ELF-1 (cell line): ENCODE data around the gene TRMT10B.
"Not testable (repeated sequence)": the region's sequence is repeated elsewhere in the genome, so short reads cannot be mapped to it uniquely, and the experiment has no call there.

Experiments used
- DNase-seq: peaks from one replicate; pipeline ENCODE4 v3.0.0-alpha.2; 2016; ENCODE audit warnings: low read depth, low spot score

Gene TRMT10B

DNA sequence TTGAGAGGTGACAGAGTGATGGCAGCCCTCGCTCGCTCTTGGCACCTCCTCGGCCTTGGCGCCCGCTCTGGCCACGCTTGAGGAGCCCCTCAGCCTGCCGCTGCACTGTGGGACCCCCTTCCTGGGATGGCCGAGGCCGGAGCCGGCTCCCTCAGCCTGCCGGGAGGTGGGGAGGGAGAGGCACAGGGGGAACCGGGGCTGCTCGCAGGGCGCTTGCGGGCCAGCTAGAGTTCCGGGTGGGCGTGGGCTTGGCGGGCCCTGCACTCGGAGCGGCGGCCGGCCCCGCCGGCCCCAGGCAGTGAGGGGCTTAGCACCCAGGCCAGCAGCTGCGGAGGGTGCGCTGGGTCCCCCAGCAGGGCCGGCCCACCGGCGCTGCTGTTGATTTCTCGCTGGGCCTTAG, 1.9 kb upstream of the TRMT10B start:
- not testable (repeated sequence) for DNase-seq

- not testable (repeated sequence) for DNase-seq
Observed at GRCh38 chr9:37752112-37752511, 1.5 kb upstream of the TRMT10B start.

- DNase-seq: no peak
Observed at GRCh38 chr9:37752642-37753488, 740 bp upstream of the TRMT10B start.

DNA sequence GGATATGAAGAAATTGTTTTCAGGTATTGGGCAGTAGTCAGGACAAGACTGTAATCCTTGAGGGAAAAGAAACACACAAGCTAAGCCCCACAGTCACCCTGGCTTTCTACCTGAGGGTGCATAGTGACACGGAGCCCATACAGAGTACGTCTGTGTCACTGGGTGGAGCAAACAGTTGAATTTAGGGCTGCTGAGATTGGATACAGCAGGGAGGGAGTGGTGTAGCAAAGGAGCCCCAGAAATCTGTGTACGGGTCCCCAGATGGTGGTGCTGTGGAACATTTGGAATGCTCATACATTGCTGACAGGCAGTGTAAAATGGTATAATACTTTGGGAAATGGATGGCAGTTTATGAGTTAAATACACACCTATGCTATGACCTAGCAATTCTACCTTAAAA, 5.1 kb downstream of the TRMT10B start:
- no peak for DNase-seq

- no peak for DNase-seq
Observed at GRCh38 chr9:37760416-37761161, 7.0 kb downstream of the TRMT10B start.

DNA sequence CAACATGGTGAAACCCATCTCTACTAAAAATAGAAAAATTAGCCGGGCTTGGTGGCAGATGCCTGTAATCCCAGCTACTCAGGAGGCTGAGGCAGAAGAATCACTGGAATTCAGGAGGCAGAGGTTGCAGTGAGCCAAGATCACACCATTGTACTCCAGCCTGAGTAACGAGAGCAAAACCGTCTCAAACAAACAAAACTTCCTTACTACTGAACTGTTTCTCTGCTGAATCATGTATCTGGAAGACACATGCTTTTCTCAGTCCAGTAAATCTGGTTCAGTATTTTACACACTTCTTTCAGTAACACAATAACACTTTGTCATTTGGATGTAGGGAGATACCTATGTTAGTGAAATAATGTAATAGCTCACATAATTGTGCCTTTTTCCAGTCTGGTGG, 7.9 kb downstream of the TRMT10B start:
- no peak for DNase-seq

DNA sequence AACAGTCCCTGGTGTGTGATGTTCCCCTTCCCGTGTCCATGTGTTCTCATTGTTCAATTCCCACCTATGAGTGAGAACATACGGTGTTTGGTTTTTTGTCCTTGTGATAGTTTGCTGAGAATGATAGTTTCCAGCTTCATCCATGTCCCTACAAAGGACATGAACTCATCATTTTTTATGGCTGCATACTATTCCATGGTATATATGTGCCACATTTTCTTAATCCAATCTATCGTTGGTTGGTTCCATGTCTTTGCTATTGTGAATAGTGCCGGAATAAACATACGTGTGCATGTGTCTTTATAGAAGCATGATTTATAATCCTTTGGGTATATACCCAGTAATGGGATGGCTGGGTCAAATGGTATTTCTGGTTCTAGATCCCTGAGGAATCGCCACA, 11.7 kb downstream of the TRMT10B start:
- not testable (repeated sequence) for DNase-seq

- no peak for DNase-seq
Observed at GRCh38 chr9:37769306-37769705, 15.7 kb downstream of the TRMT10B start.

GRCh38 chr9:37769995-37770394, 16.4 kb downstream of the TRMT10B start:
- DNase-seq: no peak

- DNase-seq: no peak
Observed at GRCh38 chr9:37775216-37775919, 21.8 kb downstream of the TRMT10B start.

- DNase-seq: no peak
Observed at GRCh38 chr9:37776328-37776727, 22.7 kb downstream of the TRMT10B start.

- no peak for DNase-seq
Observed at GRCh38 chr9:37778534-37778933, 24.9 kb downstream of the TRMT10B start.

DNA sequence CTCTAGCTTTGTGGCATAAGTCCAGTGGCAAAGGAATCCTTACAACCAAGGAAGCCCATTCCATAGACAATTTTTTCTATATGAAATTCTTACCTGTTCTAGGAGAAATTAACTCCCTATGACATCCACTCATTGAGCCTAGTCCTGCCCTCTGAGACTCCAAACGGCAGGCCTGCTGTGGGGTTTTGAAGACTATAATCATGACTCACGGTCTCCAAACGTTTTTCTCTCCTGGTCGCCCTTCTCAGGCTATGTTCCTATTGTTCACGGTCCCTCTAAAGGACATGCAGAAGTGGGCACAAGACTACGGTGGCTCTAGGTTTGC, 30.6 kb downstream of the TRMT10B start:
- no peak for DNase-seq

GRCh38 chr9:37784616-37785483, 31.2 kb downstream of the TRMT10B start, which contains the start of gene EXOSC3:
Gene EXOSC3 (minus strand): TSS chr9:37785064. CDS start chr9:37785044, 20 bp downstream.
- DNase-seq: peak; percentile 95

- DNase-seq: no peak
Observed at GRCh38 chr9:37787059-37787458, 33.5 kb downstream of the TRMT10B start.

DNA sequence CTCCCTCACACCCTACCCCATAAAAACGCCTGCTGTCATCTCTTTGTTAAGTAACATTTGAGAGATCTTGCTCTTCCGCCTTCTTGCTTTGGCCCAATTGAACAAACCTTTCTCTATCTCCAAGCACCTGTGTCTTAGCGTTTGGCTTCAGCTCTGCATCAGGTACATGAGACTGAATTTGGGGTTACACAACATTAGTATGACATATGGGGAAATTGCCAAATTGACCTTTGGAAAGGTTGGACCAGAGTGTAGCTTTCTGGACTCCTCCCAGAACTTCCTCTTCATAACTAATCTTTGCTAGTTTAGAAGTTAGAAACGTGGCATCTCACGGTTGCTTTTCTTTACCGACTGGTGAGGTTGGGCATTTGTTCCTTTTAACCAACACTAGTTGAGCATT, 34.7 kb downstream of the TRMT10B start:
- DNase-seq: no peak

GRCh38 chr9:37790096-37790495, 36.5 kb downstream of the TRMT10B start:
- no peak for DNase-seq

DNA sequence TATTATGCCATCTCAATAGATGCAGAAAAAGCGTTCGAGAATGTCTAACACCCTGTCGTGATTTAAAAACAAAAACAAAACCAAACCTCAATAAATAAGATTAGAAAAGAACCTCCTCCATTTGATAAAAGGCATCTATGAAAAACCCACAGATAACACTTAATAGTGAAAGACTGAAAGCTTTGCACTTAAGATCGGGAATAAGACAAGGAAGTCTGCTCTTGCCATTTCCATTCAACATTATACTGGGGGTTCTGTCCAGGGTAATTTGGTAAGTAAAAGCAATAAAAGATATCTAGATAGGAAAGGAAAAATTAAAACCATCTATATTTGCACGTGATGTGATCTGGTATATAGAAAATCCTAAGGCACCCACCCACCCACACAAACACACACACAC, 38.5 kb downstream of the TRMT10B start:
- no peak for DNase-seq

DNA sequence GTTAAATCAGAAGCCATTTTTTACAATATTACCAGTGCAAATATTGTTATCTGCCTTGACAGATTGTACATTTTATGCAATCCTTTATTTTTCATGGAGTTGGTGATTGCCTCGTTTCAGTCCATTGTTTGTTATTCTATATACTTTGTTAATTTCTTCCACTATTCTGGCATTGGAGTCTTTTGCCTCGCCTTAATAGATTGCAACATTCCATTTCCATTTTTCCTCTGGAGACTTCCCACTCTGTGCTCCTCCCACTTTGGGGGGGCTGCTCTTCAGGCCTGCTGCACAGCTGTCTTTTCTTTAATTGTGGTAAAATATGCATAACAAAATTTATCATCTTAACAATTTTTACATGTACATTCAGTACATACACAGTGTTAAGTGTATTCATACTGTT, 42.6 kb downstream of the TRMT10B start:
- DNase-seq: no peak

- DNase-seq: peak; percentile 49
Observed at GRCh38 chr9:37798677-37799076, 45.1 kb downstream of the TRMT10B start.

- DNase-seq: peak; percentile 93
Observed at GRCh38 chr9:37800631-37801286, 47.2 kb downstream of the TRMT10B start, which contains the start of gene DCAF10. Gene DCAF10 (plus strand): TSS chr9:37800797. CDS start chr9:37800867, 70 bp downstream.
